IMR-90 (cell line): ENCODE data around the gene CEMP1. TPM values are rescaled to one million over a fixed set of nuclear protein-coding genes. Genes with fewer than 3 reads are reported as not detected.

Source experiments
- ATAC-seq: fragments of 200-7000 bp; cut with Tn5 transposase; 2 replicates; pipeline ENCODE4 v1.9.1; 2020; ENCODE audit warnings: low read depth, mild to moderate bottlenecking, moderate library complexity
- BruUV-seq: library from RNA; stranded (reverse); fragments of 400-500 nt; replicated peaks from 2 replicates; lab custom pipeline; 2021; lab: Mats Ljungman, UMichigan
- CTCF ChIA-PET: fragments of 300-600 bp; formaldehyde crosslinking; extraction: SDS; loops from one replicate; lab custom pipeline; 2021; ENCODE audit warnings: antibody characterized with exemption; lab: Yijun Ruan, JAX
- POLR2A ChIA-PET: fragments of 300-600 bp; sonication (Branson Sonifier 250); formaldehyde crosslinking; loops from one replicate; lab custom pipeline; 2022; ENCODE audit warnings: antibody characterized with exemption; ENCODE audit not compliant: unreplicated experiment; lab: Charles Lee
- DNase-seq: peaks from one replicate; pipeline ENCODE4 v3.0.0; 2013
- H2AFZ ChIP-seq: replicated peaks from 2 replicates; pipeline ENCODE3; 2013; ENCODE audit warnings: low read length, mild to moderate bottlenecking; ENCODE audit not compliant: poor library complexity
- H2AK5ac ChIP-seq: 2 replicates; pipeline ENCODE4 v1.6.1; 2013; ENCODE audit warnings: low read depth, low read length, inconsistent platforms
- H2AK9ac ChIP-seq: replicated peaks from 2 replicates; pipeline ENCODE3; 2013; ENCODE audit warnings: mild to moderate bottlenecking, low read depth, low read length, moderate library complexity; ENCODE audit not compliant: poor library complexity
- H2BK120ac ChIP-seq: 2 replicates; pipeline ENCODE4 v1.6.1; 2013; ENCODE audit warnings: low read depth, low read length, inconsistent platforms
- H2BK15ac ChIP-seq: 3 replicates; pipeline ENCODE4 v1.6.1; 2013; ENCODE audit warnings: low read depth, low read length, inconsistent platforms
- H2BK20ac ChIP-seq: 2 replicates; pipeline ENCODE4 v1.6.1; 2013; ENCODE audit warnings: low read depth, mild to moderate bottlenecking, inconsistent platforms, low read length, moderate library complexity
- H2BK5ac ChIP-seq: 2 replicates; pipeline ENCODE4 v1.6.1; 2013; ENCODE audit warnings: mild to moderate bottlenecking, low read depth, low read length, inconsistent platforms; ENCODE audit not compliant: poor library complexity, severe bottlenecking
- H3K14ac ChIP-seq: replicated peaks from 2 replicates; pipeline ENCODE4 v1.6.1; 2013; ENCODE audit warnings: low read depth, low read length, inconsistent platforms
- H3K18ac ChIP-seq: 2 replicates; pipeline ENCODE4 v1.6.1; 2013; ENCODE audit warnings: low read depth, low read length, control low read depth
- H3K23ac ChIP-seq: 2 replicates; pipeline ENCODE4 v1.6.1; 2013; ENCODE audit warnings: low read depth, low read length, inconsistent platforms
- H3K27ac ChIP-seq: 2 replicates; pipeline ENCODE4 v1.5.1; 2013; ENCODE audit warnings: mild to moderate bottlenecking, control low read depth, low read length; ENCODE audit not compliant: insufficient read depth
- H3K27me3 ChIP-seq: 2 replicates; pipeline ENCODE4 v1.6.1; 2013; ENCODE audit warnings: low read length; ENCODE audit not compliant: control insufficient read depth, insufficient read depth
- H3K36me3 ChIP-seq: 2 replicates; pipeline ENCODE4 v1.6.1; 2013; ENCODE audit warnings: low read length, mixed read lengths; ENCODE audit not compliant: control insufficient read depth, insufficient read depth
- H3K4ac ChIP-seq: 2 replicates; pipeline ENCODE4 v1.6.1; 2013; ENCODE audit warnings: low read depth, low read length, inconsistent platforms
- H3K4me1 ChIP-seq: 2 replicates; pipeline ENCODE4 v1.6.1; 2013; ENCODE audit warnings: low read length, mixed read lengths; ENCODE audit not compliant: control insufficient read depth, insufficient read depth
- H3K4me2 ChIP-seq: 2 replicates; pipeline ENCODE4 v1.6.1; 2013; ENCODE audit warnings: low read depth, mild to moderate bottlenecking, control low read depth, low read length, moderate library complexity
- H3K4me3 ChIP-seq: 2 replicates; pipeline ENCODE4 v1.5.1; 2013; ENCODE audit warnings: low read depth, mild to moderate bottlenecking, control low read depth, low read length, moderate library complexity; ENCODE audit not compliant: insufficient read depth
- H3K56ac ChIP-seq: 2 replicates; pipeline ENCODE4 v1.6.1; 2013; ENCODE audit warnings: low read length, inconsistent platforms; ENCODE audit not compliant: insufficient read depth; ENCODE audit errors: extremely low read depth
- H3K79me1 ChIP-seq, 2 experiments: 2 replicates each; pipeline ENCODE4 v1.6.1; 2013; ENCODE audit warnings: low read length in 2 of 2, inconsistent platforms in 1 of 2, low read depth in 1 of 2
- H3K9ac ChIP-seq: 2 replicates; pipeline ENCODE4 v1.6.1; 2013; ENCODE audit warnings: low read depth, low read length, control low read depth
- H3K9me1 ChIP-seq: 2 replicates; pipeline ENCODE4 v1.6.1; 2013; ENCODE audit warnings: low read length, inconsistent platforms; ENCODE audit not compliant: insufficient read depth
- H3K9me3 ChIP-seq: 2 replicates; pipeline ENCODE4 v1.6.1; 2013; ENCODE audit warnings: low read length; ENCODE audit not compliant: control insufficient read depth, insufficient read depth
- H4K20me1 ChIP-seq: 2 replicates; pipeline ENCODE4 v1.6.1; 2013; ENCODE audit warnings: low read length, inconsistent platforms; ENCODE audit not compliant: insufficient read depth
- H4K5ac ChIP-seq: 2 replicates; pipeline ENCODE4 v1.6.1; 2013; ENCODE audit warnings: mild to moderate bottlenecking, low read depth, low read length, control low read depth
- H4K8ac ChIP-seq, 2 experiments: 2 replicates each; pipeline ENCODE4 v1.6.1; 2013; ENCODE audit warnings: low read depth in 2 of 2, low read length in 2 of 2, control low read depth in 1 of 2, inconsistent platforms in 1 of 2
- H4K91ac ChIP-seq: 2 replicates; pipeline ENCODE4 v1.6.1; 2013; ENCODE audit warnings: low read depth, low read length, inconsistent platforms; ENCODE audit not compliant: insufficient read depth
- BHLHE40 ChIP-seq: fragments of 150-350 bp; IDR thresholded peaks from 2 replicates; pipeline ENCODE4 v1.6.1; 2016; ENCODE audit warnings: mild to moderate bottlenecking, low read depth, low read length
- CEBPB ChIP-seq: IDR thresholded peaks from 2 replicates; pipeline ENCODE4 v1.6.1; 2012; ENCODE audit warnings: low read depth, low read length, improper control_type of control experiment
- CHD1 ChIP-seq: IDR thresholded peaks from 2 replicates; pipeline ENCODE4 v1.6.1; 2012; ENCODE audit warnings: low read depth, low read length, improper control_type of control experiment
- CTCF ChIP-seq: conservative IDR thresholded peaks from 2 replicates; pipeline ENCODE4 v1.5.1; 2012; ENCODE audit warnings: mild to moderate bottlenecking, low read depth, low read length, improper control_type of control experiment
- ELK1 ChIP-seq: fragments of 150-350 bp; IDR thresholded peaks from 2 replicates; pipeline ENCODE4 v1.6.1; 2016; ENCODE audit warnings: low read depth, mild to moderate bottlenecking, low read length, moderate library complexity, borderline replicate concordance
- FOS ChIP-seq: fragments of 150-350 bp; IDR thresholded peaks from 2 replicates; pipeline ENCODE4 v1.6.1; 2016; ENCODE audit warnings: low read depth, low read length
- MAFK ChIP-seq: IDR thresholded peaks from 2 replicates; pipeline ENCODE4 v1.6.1; 2012; ENCODE audit warnings: low read depth, low read length, improper control_type of control experiment
- MAZ ChIP-seq: IDR thresholded peaks from 2 replicates; pipeline ENCODE4 v1.6.1; 2012; ENCODE audit warnings: low read depth, mild to moderate bottlenecking, low read length, improper control_type of control experiment, moderate library complexity, borderline replicate concordance
- MXI1 ChIP-seq: IDR thresholded peaks from 2 replicates; pipeline ENCODE4 v1.6.1; 2012; ENCODE audit warnings: low read depth, mild to moderate bottlenecking, low read length, moderate library complexity, borderline replicate concordance
- NFE2L2 ChIP-seq: fragments of 150-350 bp; IDR thresholded peaks from 2 replicates; pipeline ENCODE4 v1.6.1; 2016; ENCODE audit warnings: low read depth, mild to moderate bottlenecking, low read length
- POLR2A ChIP-seq: IDR thresholded peaks from 2 replicates; pipeline ENCODE4 v1.6.1; 2012; ENCODE audit warnings: mild to moderate bottlenecking, low read depth, low read length
- RAD21 ChIP-seq: IDR thresholded peaks from 2 replicates; pipeline ENCODE4 v1.6.1; 2012; ENCODE audit warnings: low read length, improper control_type of control experiment
- RCOR1 ChIP-seq: IDR thresholded peaks from 2 replicates; pipeline ENCODE4 v1.6.1; 2012; ENCODE audit warnings: mild to moderate bottlenecking, low read length, improper control_type of control experiment; ENCODE audit not compliant: insufficient replicate concordance
- RFX5 ChIP-seq: IDR thresholded peaks from 2 replicates; pipeline ENCODE4 v1.8.0; 2012; ENCODE audit warnings: low read depth, mild to moderate bottlenecking, low read length, moderate library complexity
- SMC3 ChIP-seq: fragments of 150-350 bp; IDR thresholded peaks from 2 replicates; pipeline ENCODE4 v1.6.1; 2016; ENCODE audit warnings: low read depth, mild to moderate bottlenecking, antibody characterized with exemption, low read length, moderate library complexity
- WGBS, 2 experiments: methylation state at CpG; one replicate each; pipeline versions ENCODE4 v1.1.5 to v1.1.7; 2013; ENCODE audit warnings: missing lambda C conversion rate in 2 of 2; ENCODE audit not compliant: insufficient read length in 1 of 2; ENCODE audit errors: extremely low coverage in 2 of 2; 5-methylcytosine and 5-hydroxymethylcytosine counted together
- dilution Hi-C: fragments of 300-500 bp; cut with HindIII; formaldehyde crosslinking; loops from one replicate; pipeline ENCODE4 v1.14.3; 2018; ENCODE audit warnings: low sequenced_read_pairs; ENCODE audit not compliant: unreplicated experiment
- in situ Hi-C: fragments of 300-500 bp; cut with MboI; formaldehyde crosslinking; loops from 3 replicates; pipeline ENCODE4 v1.14.3; 2019; ENCODE audit warnings: low sequenced_read_pairs, inconsistent platforms, mixed read lengths
- intact Hi-C: fragments of 100-400 bp; cut with micrococcal nuclease; formaldehyde crosslinking; loops from 2 replicates; pipeline ENCODE4 v1.10.0; 2022
- polyA plus RNA-seq, 3 experiments: library from polyadenylated mRNA; depleted of rRNA; stranded (reverse); fragments of >200 nt; gene quantifications; 2 replicates each; pipeline ENCODE4 v1.2.3, GENCODE V29; 2012; ENCODE audit warnings: low replicate concordance in 1 of 3
- total RNA-seq: library from RNA; depleted of rRNA; stranded (reverse); fragments of >200 nt; gene quantifications from 2 replicates; pipeline ENCODE4 v1.2.3, GENCODE V29; 2012
- TF ChIP-seq, protein P1 (sequence below): fragments of 150-350 bp; IDR thresholded peaks from 2 replicates; pipeline ENCODE4 v1.6.1; 2017; ENCODE audit warnings: mild to moderate bottlenecking, antibody characterized with exemption, low read length, low read depth

The CEMP1 gene
- total and polyA plus RNA-seq, 2 of the 4 experiments (the other 2 are of a cell fraction): not detected

GRCh38 chr16:2489581-2489980 is 41.6 kb downstream of the CEMP1 start:
- Histone ChIP-seq H3K27me3 (no peaks in the 10 kb centered on the region), H2AK5ac (no peak overlapping the region), H2BK120ac (no peak overlapping the region), H3K4me1 (peaks cover 11% of the 10 kb centered on the region), H4K5ac (no peak overlapping the region), H3K23ac (no peak overlapping the region), H3K56ac (no peak overlapping the region), H3K4me2 (no peak overlapping the region), H3K79me1 (peaks cover 16 to 58% of the 10 kb centered on the region in 2 experiments), H3K4me3 (no peak overlapping the region), H3K18ac (no peak overlapping the region), H4K91ac (no peak overlapping the region), H3K14ac (no peak overlapping the region), H2AFZ (no peak overlapping the region), H2AK9ac (peak overlapping the region; percentile 0), H3K9me3 (no peaks in the 10 kb centered on the region), H2BK15ac (no peak overlapping the region), H2BK5ac (no peak overlapping the region), H4K8ac (no peak overlapping the region), H3K36me3 (peaks cover 2% of the 10 kb centered on the region; the same call in 1 of the 2 replicates), H3K9ac (no peak overlapping the region), H2BK20ac (no peak overlapping the region), H3K27ac (no peak overlapping the region), H3K9me1 (peaks cover 4% of the 10 kb centered on the region; the same call in 1 of the 2 replicates), H4K20me1 (peaks cover 20% of the 10 kb centered on the region), H3K4ac (no peak overlapping the region)
- 93% methylated on average over 14 of the region's 16 CpGs; no CpG with 5 or more reads in 1 of the 2 experiments for WGBS, 2 experiments
- in situ Hi-C loops (no loop called here), intact Hi-C loops (no loop called here), dilution Hi-C loops (no loop called here)
- ATAC-seq (no peak), DNase-seq (no peak)
- CTCF ChIA-PET: interaction anchor here (1.0 kb wide), 1 partner anchor 12 kb away, joined by 3 read pairs; no protein-coding TSS in a partner anchor
- POLR2A ChIA-PET: no interaction called here
- no TSS peak for BruUV-seq
- TF ChIP-seq CTCF (no peak), RCOR1 (no peak), SMC3 (no peak), NFE2L2 (no peak), CHD1 (no peak), CEBPB (no peak), FOS (no peak), ELK1 (no peak), MAFK (no peak), BHLHE40 (no peak), MAZ (no peak), MXI1 (no peak), POLR2A (no peak), RFX5 (no peak), RAD21 (no peak)
- TF ChIP-seq, protein P1, sequence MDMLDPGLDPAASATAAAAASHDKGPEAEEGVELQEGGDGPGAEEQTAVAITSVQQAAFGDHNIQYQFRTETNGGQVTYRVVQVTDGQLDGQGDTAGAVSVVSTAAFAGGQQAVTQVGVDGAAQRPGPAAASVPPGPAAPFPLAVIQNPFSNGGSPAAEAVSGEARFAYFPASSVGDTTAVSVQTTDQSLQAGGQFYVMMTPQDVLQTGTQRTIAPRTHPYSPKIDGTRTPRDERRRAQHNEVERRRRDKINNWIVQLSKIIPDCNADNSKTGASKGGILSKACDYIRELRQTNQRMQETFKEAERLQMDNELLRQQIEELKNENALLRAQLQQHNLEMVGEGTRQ: no peak
